NOMO-1 (cell line): ENCODE results near the gene MLX.

ENCODE experiments used
- DNase-seq, 2 experiments: peaks; one replicate each; lab custom pipeline; 2025; ENCODE audit not compliant: unreplicated experiment in 2 of 2; lab: John Stamatoyannopoulos, UW

MLX gene, protein sequence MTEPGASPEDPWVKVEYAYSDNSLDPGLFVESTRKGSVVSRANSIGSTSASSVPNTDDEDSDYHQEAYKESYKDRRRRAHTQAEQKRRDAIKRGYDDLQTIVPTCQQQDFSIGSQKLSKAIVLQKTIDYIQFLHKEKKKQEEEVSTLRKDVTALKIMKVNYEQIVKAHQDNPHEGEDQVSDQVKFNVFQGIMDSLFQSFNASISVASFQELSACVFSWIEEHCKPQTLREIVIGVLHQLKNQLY

DNA sequence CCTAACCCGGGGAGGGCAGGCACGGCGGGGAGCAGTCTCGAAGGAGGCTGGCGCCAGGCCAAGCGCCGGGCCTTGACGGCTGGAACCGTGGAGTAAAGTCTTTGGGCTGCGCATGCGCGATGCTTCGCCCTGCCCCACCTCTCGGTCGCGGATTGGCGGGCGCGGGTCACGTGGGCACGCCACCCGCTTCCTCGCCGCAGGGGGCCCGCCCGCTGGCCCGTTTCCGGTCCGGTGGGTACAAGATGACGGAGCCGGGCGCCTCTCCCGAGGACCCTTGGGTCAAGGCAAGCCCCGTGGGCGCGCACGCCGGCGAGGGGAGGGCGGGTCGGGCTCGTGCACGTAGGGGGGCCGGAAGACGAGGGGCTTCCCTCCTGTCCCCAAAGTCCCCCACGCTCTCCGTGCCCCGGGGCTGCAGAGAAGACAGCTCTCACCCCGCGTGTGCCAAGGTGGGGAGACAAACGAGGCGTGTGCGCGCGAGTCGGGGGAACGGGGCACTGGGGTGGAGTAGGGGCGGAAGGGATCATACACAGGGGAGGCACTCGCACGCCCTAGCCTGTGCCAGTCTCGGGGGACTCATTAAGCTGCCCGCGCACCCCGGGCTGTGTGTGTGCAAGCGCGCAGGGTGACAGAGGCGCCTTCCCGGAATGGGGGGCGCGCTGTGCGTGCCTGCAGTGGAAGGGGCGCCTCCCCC is at the start of gene MLX:
Gene MLX (plus strand): TSS at position 218 of the 691 bp plus-strand sequence. CDS start 25 bp downstream, at position 243.
- DNase-seq: peak; percentile 84 to 87

- DNase-seq: peak; percentile 58 to 60
Observed at GRCh38 chr17:42517516-42517915, 49.4 kb upstream of the MLX start.

GRCh38 chr17:42518046-42518754 is 48.7 kb upstream of the MLX start:
- DNase-seq: peak; percentile 45 to 53

GRCh38 chr17:42518755-42519545 is 48.0 kb upstream of the MLX start:
- DNase-seq: no peak

- no peak for DNase-seq
Observed at GRCh38 chr17:42519546-42520491, 47.1 kb upstream of the MLX start.

GRCh38 chr17:42520540-42520951 is 46.4 kb upstream of the MLX start:
- peak in 1 of 2 experiments; percentile 4 for DNase-seq

DNA sequence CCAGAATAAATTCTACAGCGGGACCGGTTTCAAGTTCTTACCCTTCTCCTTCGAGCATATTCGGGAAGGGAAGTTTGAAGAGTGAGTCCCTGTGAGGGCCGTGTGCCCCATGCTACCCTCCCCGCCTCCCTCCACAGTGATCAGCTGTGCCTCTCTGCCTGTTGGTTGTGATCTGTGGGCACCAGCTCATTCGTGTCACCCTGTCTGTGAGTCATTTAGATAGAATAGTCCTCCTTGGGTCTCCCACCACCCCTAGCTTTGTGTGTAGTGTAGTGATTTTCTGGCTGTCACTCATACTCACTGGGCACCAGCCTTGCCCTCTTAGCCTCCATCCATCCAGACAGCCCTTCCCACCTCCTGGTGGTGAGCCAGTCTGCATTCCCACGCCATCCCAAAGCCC is 45.9 kb upstream of the MLX start:
- no peak for DNase-seq

DNA sequence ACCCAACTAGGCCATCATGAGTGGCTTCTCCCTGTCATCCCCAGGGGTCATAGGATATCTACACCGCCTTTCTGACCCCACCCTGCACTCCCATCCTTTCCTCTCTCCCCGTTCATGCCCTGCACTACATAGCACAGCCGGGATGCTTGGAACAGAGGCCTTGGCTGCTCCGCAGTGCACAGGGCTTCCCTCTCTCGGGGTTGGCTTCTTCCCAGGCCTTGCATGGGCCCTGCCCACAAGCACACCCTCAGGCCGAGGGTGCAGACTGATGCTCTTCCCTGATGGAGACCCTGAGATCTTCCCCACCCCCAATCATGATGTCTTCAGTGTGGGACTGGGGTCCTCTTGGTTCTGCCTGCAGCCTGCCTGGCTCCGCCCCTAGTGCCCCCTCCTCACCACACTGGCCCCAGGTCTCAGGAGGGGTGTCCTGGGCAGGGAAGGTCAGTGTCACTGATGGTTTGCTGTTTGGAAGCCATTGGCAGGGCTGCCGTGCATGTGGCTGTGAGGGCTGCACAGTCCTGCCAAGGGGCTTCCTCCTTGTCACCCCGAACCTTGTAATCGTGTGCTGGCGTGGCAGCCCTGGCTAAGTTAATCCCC is 45.1 kb upstream of the MLX start:
- no peak for DNase-seq

DNA sequence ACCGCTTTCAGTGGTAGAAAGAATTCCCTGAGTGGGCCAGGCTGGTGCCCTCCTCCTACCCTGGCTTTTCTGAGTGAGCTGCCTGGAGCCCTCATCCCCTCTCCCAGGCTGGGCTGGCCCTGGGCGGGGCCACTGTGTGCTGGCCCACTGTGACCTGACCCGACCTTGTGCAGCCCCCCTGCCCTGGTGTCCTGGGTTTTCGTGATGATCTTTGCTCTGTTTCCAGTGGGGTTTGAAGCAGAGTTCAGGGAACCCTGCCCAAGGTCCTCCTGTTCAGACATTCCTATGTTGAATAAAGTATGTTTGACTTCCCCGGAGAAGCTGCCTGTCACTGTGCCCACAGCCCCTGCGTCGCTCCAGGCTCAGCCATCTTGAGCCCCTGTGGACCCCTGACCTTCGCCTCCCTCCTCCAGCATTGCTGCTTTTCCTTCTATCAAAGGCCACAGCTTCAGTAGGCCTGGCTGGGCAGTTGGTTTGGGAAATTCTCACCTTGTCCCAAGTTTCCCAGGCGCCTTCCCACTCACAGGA is 44.6 kb upstream of the MLX start:
- no peak for DNase-seq

GRCh38 chr17:42522798-42523278 is 44.1 kb upstream of the MLX start:
- DNase-seq: no peak

- no peak for DNase-seq
Observed at GRCh38 chr17:42525221-42525620, 41.7 kb upstream of the MLX start.

DNA sequence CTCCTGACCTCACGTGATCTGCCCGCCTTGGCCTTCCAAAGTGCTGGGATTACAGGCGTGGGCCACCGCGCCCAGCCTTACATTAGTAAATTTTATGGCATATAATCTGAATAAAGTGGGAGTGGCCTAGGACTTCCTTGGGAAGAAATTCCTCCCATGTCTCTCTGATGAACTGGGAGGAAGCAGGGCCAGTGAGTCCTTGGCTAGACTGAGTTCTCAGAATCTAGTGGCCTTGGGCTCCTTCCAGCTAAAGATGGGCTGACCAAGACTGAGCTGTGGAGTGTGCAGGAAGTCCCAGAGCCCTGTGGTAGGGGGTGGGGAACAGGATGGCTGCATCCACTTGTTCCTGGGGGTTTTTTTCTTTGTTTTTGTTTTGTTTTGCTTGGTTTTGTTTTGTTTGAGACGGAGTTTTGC is 40.9 kb upstream of the MLX start:
- DNase-seq: no peak

GRCh38 chr17:42527932-42528331 is 39.0 kb upstream of the MLX start:
- no peak for DNase-seq

DNA sequence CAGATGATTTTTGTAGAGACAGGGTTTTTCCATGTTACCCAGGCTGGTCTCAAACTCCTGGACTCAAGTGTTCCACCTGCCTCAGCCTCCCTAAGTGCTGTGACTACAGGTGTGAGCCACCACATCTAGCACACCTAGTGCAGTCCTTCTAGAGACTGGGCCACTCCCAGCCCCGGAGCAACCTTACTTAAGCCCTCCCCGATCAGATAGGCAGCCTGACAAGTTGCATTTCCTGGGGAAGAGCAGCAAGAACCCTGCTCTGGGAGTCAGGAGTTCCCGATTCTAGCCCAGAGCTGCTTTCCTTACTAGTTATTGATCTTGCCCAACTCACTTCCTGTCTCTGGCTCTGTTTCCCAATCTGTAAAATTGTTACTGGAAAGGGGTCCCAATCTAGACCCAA is 37.8 kb upstream of the MLX start:
- no peak for DNase-seq

DNA sequence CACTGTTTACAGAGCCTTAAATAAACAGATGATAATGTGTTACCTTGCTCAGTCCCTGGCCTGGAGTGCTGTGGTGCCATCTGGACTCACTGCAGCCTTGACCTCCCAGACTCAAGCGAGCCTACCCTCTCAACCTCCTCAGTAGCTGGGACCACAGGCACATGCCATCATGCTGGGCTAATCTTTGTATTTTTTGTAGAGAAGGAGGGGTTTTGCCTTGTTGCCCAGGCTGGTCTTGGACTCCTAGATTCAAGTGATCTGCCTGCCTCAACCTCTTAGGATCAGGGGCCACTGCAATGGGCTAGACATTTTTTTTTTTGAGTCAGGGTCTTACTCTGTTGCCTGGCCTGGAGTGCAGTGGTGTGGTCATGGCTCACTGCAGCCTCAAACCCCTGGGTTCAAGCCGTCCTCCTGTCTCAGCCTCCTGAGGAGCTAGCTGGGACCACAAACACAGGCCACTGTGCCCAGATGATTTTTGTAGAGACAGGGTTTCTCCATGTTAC is 35.9 kb upstream of the MLX start:
- DNase-seq: no peak

DNA sequence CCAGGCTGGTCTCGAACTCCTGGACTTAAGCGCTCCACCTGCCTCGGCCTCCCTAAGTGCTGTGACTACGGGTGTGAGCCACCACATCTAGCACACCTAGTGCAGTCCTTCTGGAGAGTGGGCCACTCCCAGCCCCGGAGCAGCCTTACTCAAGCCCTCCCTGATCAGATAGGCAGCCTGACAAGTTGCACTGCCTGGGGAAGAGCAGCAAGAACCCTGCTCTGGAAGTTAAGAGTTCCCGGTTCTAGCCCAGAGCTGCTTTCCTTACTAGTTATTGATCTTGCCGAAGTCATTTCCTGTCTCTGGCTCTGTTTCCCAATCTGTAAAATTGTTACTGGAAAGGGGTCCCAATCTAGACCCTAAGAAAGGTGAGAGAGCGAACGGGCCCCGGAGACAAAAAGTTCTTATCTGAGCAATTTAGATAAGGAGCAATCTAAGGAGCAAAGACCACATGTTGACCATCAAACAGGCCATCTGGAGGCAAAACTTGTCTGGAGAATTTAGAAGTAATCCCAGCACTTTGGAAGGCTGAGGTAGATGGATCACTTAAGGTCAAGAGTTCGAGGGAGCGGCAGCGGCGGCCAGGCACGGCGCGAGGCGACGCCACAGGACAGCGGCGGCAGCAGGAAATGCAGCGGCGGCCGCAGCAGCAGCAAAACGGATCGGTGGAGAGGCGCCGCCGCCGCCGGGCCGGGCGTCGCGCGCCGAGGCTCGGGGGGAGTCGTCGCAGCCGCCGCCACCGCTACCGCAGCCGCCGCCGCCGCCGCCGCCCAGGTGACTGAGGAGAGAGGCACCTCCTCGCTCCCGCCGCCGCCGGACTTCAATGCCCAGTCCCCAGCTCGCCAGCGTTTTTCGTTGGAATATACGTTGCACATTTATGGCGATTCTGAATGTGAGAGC is 35.2 kb upstream of the MLX start:
- DNase-seq: peak; percentile 59 to 70

GRCh38 chr17:42535155-42536047 is 31.5 kb upstream of the MLX start:
- DNase-seq: peak in 1 of 2 experiments; percentile 87
